GM08714 (cell line): ENCODE data around the gene RPL36.

Source experiments
- H3K4me3 ChIP-seq: fragments of 200-500 bp; sonication (Bioruptor generic); 2 replicates; pipeline ENCODE4 v1.5.1; 2014; ENCODE audit warnings: mild to moderate bottlenecking, low read length, inconsistent platforms
- ZNF274 ChIP-seq: IDR thresholded peaks from 2 replicates; pipeline ENCODE4 v1.6.1; 2012; ENCODE audit warnings: mild to moderate bottlenecking, low read depth, low read length

Gene RPL36

GRCh38 chr19:5665781-5666513 lies 24.1 kb upstream of the RPL36 start:
- H3K4me3 ChIP-seq: no peak overlapping the region
- TF ChIP-seq ZNF274: no peak

- no peak for TF ChIP-seq ZNF274
- H3K4me3 ChIP-seq: no peak overlapping the region
Measured at GRCh38 chr19:5666921-5667610, 23.0 kb upstream of the RPL36 start.

GRCh38 chr19:5667751-5668271 lies 22.3 kb upstream of the RPL36 start:
- no peak overlapping the region for H3K4me3 ChIP-seq
- no peak for TF ChIP-seq ZNF274

DNA sequence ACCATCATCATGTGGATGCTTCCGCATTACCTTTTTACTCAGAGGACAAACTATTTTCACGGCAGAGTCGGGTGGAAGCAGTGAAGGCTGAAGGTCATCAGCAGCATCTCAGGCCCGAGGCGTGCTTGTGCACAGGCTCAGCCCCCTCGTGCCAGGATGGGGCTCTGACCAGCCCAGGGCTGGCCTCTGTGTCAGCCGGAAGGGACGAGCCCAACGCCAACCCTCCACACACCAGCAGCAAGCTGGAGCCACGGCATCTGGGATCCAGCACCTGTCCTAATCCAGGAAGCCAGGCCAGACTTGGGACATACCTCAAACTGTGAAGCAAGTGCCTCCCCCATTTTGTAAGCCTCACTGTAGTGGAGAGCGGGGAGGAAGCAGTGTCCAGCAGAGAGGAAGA lies 20.9 kb upstream of the RPL36 start:
- H3K4me3 ChIP-seq: no peak overlapping the region
- TF ChIP-seq ZNF274: no peak

DNA sequence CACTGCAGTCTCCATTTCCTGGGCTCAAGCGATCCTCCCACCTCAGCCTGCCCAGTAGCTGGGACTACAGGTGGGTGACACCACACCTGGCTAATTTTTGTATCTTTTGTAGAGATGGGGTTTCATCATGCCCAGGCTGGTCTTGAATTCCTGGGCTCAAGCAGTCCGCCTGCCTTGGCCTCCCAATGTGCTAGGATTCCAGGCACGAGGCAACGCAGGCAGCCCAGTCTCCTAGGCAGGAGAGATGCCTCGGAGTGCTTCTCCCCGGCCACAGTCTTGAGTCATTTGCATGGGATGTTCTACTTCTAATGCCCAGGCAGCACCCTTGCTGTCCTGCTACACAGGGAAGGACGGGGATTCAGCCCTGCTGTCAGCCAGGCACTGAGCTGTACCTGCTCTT lies 18.5 kb upstream of the RPL36 start:
- no peak overlapping the region for H3K4me3 ChIP-seq
- no peak for TF ChIP-seq ZNF274

DNA sequence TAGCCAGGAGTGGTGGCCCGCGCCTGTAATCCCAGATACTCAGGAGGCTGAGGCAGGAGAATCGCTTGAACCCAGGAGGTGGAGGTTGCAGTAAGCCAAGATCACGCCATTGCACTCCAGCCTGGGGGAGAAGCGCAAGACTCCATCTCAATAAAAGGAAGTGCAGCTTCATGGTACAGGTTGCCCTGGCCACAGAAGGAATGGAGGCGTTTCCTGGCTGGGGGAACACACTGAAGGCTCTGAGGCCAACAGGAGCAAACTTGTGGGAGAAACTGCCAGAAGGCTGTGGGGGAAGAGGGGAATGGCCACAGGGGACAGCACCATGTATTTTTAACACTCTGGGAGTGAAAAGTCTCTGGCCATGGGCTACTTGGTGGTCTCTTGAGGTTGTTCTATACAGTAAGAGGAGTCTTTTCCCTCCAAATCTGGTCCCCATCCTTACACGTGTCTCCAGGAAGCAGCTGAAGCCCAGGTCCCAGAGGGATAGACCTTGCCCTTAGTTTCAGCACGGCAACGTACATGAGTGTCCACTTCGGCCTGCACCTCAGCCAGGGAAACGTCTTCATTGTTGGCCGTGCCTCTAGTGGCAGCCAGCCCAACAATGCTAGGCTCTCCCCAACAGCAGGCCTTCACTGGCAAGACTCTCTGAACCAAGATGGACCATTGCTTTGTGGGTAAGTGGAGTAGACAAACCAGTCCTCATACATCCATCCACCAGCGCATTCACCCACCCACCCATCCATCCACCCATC lies 17.2 kb upstream of the RPL36 start:
- no peak overlapping the region for H3K4me3 ChIP-seq
- no peak for TF ChIP-seq ZNF274

- no peak overlapping the region for H3K4me3 ChIP-seq
- TF ChIP-seq ZNF274: no peak
Measured at GRCh38 chr19:5673752-5674151, 16.3 kb upstream of the RPL36 start.

DNA sequence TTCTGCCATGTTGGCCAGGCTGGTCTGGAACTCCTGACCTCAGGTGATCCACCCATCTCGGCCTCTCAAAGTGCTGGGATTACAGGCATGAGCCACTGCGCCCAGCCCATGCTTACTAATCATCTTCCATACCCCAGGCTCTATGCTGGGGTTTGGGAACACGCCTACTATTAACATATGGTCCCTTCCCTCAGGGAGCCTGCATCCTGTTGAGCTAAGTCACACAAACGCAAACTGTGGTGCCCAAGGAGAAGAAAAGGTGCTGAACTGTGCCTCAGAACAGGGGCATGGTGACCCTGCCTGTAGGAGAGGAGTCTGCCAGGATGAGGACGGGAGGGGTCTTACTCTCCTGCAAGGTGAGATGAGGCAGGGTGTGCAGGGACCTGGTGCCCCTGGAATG lies 15.4 kb upstream of the RPL36 start:
- no peak overlapping the region for H3K4me3 ChIP-seq
- TF ChIP-seq ZNF274: no peak

DNA sequence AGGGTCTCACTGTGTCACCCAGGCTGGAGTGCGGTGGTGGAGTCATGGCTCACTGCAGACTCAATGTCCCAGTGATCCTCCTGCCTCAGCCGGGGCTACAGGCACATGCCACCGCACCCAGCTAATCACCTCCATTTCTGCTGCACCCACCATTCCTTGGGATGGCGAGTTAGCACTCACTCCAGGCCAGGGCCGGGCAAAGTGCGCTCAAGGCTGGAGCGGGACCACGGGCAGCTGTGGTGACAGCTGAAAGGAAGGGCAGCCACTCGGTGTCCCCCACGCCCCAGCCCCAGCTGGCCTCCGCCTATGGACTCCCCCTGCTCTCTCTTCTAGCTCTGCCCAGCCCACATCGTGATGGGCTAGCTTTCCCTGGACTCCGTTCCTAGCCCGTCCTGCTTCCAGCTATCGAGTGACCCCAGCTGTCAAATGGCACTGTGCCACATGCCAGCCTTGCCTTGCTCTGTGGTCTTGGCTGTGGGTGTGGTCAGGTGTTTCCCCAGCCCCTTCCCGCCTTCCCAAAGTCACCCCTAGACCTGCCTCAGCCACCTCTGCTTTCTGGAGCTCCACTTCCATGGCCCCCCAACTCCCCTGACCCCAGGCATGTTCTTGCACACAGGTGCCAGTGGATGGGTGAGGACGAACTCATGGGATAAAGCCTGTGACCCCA lies 13.9 kb upstream of the RPL36 start:
- no peak for TF ChIP-seq ZNF274
- no peak overlapping the region for H3K4me3 ChIP-seq

DNA sequence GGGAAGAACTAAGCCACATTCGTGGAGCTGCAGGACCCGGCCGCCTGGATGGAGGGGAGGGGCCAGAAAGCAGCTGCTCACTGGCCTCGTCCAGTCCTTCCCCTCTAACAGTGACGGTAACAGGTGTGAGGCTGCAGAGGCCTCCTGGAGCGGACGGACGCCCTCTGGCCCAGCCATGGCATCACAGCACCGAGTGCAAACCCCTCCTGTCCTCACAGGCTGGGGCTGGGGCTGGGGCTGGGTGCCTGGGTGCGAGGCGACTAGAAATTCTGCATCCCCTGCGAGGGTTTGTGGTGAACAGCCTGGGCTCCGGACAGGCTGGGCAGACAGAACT lies 13.4 kb upstream of the RPL36 start:
- no peak for TF ChIP-seq ZNF274
- no peak overlapping the region for H3K4me3 ChIP-seq

DNA sequence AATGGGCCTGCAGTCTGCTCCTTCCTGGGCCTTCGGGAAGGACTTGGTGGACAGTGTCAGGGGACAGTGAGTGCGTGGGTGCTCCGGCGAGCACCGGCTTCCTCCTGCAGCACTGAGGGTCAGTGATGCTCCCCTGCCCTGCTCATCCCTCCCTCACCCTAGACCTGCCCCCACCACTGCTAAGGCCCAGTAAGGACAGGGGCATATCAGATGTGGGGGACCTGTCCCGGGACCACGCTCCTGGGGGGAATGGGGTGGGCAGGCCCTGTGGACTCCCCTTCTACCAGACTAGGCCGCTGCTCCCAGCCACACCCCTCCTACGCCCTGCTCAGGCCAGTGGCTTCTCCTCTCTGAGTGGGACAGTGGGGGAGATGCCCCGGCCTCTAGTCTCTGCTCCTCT lies 13.0 kb upstream of the RPL36 start:
- TF ChIP-seq ZNF274: no peak

GRCh38 chr19:5677580-5677979 lies 12.5 kb upstream of the RPL36 start:
- no peak overlapping the region for H3K4me3 ChIP-seq
- no peak for TF ChIP-seq ZNF274

More for the DNA sequence above, 13.0 kb upstream of the RPL36 start:
- no peak overlapping the region for H3K4me3 ChIP-seq

GRCh38 chr19:5678071-5678718 lies 11.9 kb upstream of the RPL36 start:
- no peak overlapping the region for H3K4me3 ChIP-seq
- TF ChIP-seq ZNF274: no peak
